Colonic mucosa (tissue), 4 donors: Measurements from ENCODE around the gene TBX18. TPM values are rescaled to one million over a fixed set of nuclear protein-coding genes. Genes with fewer than 3 reads are reported as not detected.

Experiments used
- DNase-seq: peaks from one replicate; pipeline ENCODE4 v3.0.0-alpha.2; 2020
- H3K27ac ChIP-seq: fragments of 200-600 bp; one replicate; pipeline ENCODE4 v1.8.0; 2021
- H3K27me3 ChIP-seq: fragments of 200-600 bp; one replicate; pipeline ENCODE4 v1.8.0; 2021
- H3K36me3 ChIP-seq: fragments of 200-600 bp; one replicate; pipeline ENCODE4 v1.8.0; 2021
- H3K4me1 ChIP-seq: fragments of 200-600 bp; one replicate; pipeline ENCODE4 v1.8.0; 2021; ENCODE audit warnings: mild to moderate bottlenecking
- H3K4me3 ChIP-seq: fragments of 200-600 bp; one replicate; pipeline ENCODE4 v1.8.0; 2021
- H3K9ac ChIP-seq, 2 donors: one replicate each; pipeline ENCODE4 v1.7.0; 2013; ENCODE audit warnings: control low read depth in 2 of 2, low read depth in 2 of 2, low read length in 2 of 2
- H3K9me3 ChIP-seq: fragments of 200-600 bp; one replicate; pipeline ENCODE4 v1.8.0; 2021
- intact Hi-C: fragments of 100-400 bp; cut with DNase I; formaldehyde crosslinking; loops from one replicate; pipeline ENCODE4 v1.14.1; 2022
- total RNA-seq, 2 donors: library from RNA; stranded (reverse); fragmentation: NEBNext Ultra II Directional in 1 of 2; extraction: Animal tissue kit (Norgen Biotek cat#: 25700) in 1 of 2; gene quantifications; one replicate each; pipeline ENCODE4 v1.2.1, GENCODE V29; 2021
- TF ChIP-seq, protein P1 (sequence below): fragments of 200-600 bp; IDR thresholded peaks from one replicate; pipeline ENCODE4 v1.8.0; 2022; ENCODE audit warnings: antibody characterized with exemption, mild to moderate bottlenecking
- donor health status: healthy.
- donor health status: DM: no; HTN: no; CAD: no.
- donor health status: DM: no; HTN: no; CAD: no.

TBX18 gene
- total RNA-seq, 2 donors from 2014 or later: 0.25 to 0.35 TPM

GRCh38 chr6:84709121-84709520 is 55.3 kb downstream of the TBX18 start:
- H3K4me3 ChIP-seq: no peak overlapping the region
- intact Hi-C loops: no loop called here
- H3K9me3 ChIP-seq: no peaks in the 10 kb centered on the region
- H3K9ac ChIP-seq: no peak overlapping the region
- no peak for DNase-seq
- H3K27ac ChIP-seq: no peak overlapping the region
- H3K27me3 ChIP-seq: no peaks in the 10 kb centered on the region
- no peaks in the 10 kb centered on the region for H3K36me3 ChIP-seq
- H3K4me1 ChIP-seq: no peaks in the 10 kb centered on the region
- TF ChIP-seq, protein P1, sequence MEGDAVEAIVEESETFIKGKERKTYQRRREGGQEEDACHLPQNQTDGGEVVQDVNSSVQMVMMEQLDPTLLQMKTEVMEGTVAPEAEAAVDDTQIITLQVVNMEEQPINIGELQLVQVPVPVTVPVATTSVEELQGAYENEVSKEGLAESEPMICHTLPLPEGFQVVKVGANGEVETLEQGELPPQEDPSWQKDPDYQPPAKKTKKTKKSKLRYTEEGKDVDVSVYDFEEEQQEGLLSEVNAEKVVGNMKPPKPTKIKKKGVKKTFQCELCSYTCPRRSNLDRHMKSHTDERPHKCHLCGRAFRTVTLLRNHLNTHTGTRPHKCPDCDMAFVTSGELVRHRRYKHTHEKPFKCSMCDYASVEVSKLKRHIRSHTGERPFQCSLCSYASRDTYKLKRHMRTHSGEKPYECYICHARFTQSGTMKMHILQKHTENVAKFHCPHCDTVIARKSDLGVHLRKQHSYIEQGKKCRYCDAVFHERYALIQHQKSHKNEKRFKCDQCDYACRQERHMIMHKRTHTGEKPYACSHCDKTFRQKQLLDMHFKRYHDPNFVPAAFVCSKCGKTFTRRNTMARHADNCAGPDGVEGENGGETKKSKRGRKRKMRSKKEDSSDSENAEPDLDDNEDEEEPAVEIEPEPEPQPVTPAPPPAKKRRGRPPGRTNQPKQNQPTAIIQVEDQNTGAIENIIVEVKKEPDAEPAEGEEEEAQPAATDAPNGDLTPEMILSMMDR: no peak

DNA sequence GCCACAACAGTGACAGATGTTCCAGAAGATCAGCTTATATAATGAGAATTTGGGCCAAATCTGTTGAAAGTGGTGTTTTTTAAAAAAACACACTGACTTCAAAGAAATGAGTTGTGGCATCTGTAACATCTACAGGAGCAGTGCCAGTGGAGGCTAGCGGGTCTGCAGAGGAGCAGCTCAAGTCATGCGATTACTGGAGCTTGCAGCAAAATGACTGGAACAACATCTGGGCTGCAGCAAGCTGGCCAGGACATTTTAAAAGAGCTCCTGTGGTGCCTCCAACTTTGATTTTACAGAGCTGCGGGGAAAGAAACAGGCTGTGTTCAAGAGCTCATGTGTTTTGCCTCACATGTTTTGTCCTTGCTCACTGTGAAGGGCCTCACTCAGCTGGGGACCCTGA is 57.2 kb downstream of the TBX18 start:
- TF ChIP-seq, protein P1: no peak
- Histone ChIP-seq H3K9ac (no peak overlapping the region), H3K27me3 (no peaks in the 10 kb centered on the region), H3K36me3 (no peaks in the 10 kb centered on the region), H3K27ac (no peak overlapping the region), H3K4me3 (no peak overlapping the region), H3K9me3 (no peaks in the 10 kb centered on the region), H3K4me1 (no peaks in the 10 kb centered on the region)
- no peak for DNase-seq
- intact Hi-C loops: no loop called here

DNA sequence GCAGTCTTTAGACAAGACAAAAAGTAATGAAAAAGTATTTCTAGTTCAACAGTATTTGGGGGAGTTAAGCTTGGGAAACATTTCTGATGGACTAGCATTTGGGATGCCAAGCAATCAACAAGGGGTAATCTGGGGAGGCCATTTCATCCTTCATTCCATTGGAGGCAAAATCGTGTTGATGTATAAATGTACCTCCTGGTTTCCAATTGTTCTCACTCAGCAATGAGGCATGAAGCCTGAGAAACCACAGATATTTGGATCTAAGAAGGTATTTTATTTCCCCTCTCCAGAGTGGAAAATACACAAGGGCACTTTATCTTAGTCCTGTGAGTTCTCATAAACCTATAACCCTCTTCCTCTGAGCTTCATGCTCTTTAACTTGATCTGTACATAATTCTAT is 68.2 kb downstream of the TBX18 start:
- no peak overlapping the region for H3K4me3 ChIP-seq
- no peak overlapping the region for H3K27ac ChIP-seq
- H3K4me1 ChIP-seq: no peaks in the 10 kb centered on the region
- H3K9ac ChIP-seq: no peak overlapping the region
- TF ChIP-seq, protein P1: no peak
- no peaks in the 10 kb centered on the region for H3K36me3 ChIP-seq
- H3K27me3 ChIP-seq: no peaks in the 10 kb centered on the region
- no peaks in the 10 kb centered on the region for H3K9me3 ChIP-seq
- intact Hi-C loops: no loop called here
- DNase-seq: no peak

GRCh38 chr6:84691978-84692623 is 72.3 kb downstream of the TBX18 start:
- intact Hi-C loops: no loop called here
- TF ChIP-seq, protein P1: no peak
- Histone ChIP-seq H3K36me3 (no peaks in the 10 kb centered on the region), H3K27ac (no peak overlapping the region), H3K4me1 (no peaks in the 10 kb centered on the region), H3K9me3 (no peaks in the 10 kb centered on the region), H3K27me3 (no peaks in the 10 kb centered on the region), H3K9ac (no peak overlapping the region), H3K4me3 (no peak overlapping the region)
- no peak for DNase-seq

DNA sequence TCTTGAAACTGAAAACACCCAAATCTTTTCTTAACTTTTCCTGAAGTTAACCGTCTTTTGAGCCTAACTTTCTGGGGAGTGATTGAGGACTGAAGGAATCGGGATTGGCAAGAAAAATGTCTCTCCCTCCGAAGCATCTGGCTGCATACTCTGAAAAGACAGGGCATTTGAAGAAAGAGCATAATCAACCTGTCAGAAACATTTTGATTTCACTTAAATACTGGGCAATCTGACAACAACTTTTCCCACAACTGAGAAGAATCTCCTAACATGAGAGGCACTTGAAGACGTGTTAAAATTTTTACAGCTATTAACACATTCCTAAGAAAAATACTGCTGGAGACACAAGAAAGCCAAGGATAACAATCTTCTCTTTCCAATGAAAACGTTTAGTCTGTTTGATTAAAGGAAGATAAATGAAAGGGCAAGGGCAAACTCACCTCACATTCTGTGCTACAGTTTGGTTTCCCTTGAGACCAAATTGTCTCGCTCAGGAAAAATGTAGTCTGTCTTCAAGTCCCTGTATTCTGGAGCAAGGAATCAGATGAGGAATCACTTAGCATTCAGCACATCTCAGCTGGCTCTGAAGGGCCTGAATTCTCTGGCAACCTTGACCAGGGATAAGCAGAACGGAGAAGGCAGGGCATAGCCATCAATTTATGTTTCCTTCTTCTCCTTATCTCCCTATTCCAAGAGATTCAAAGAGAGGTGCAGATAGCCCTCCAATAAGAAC is 76.1 kb downstream of the TBX18 start:
- H3K4me1 ChIP-seq: no peaks in the 10 kb centered on the region
- H3K27ac ChIP-seq: no peak overlapping the region
- H3K4me3 ChIP-seq: no peak overlapping the region
- no peaks in the 10 kb centered on the region for H3K36me3 ChIP-seq
- intact Hi-C loops: no loop called here
- no peaks in the 10 kb centered on the region for H3K9me3 ChIP-seq
- TF ChIP-seq, protein P1: no peak
- DNase-seq: no peak
- no peak overlapping the region for H3K9ac ChIP-seq
- no peaks in the 10 kb centered on the region for H3K27me3 ChIP-seq
